HL-60 (cell line): ENCODE results near the gene GPR32.

Experiments used
- DNase-seq, 2 experiments: peaks; one replicate each; pipeline ENCODE4 v3.0.0-alpha.2; 2010 to 2020; ENCODE audit warnings: low read depth in 1 of 2, low spot score in 1 of 2
- H3K27ac ChIP-seq: fragments of 250-450 bp; sonication (Bioruptor Pico); replicated peaks from 2 replicates; pipeline ENCODE4 v1.5.1; 2020; ENCODE audit warnings: mild to moderate bottlenecking, moderate library complexity
- H3K27me3 ChIP-seq: fragments of 250-450 bp; sonication (Bioruptor Pico); 2 replicates; pipeline ENCODE4 v1.5.1; 2021; ENCODE audit warnings: mild to moderate bottlenecking, moderate library complexity; ENCODE audit not compliant: insufficient read depth, poor library complexity, severe bottlenecking
- H3K4me3 ChIP-seq: replicated peaks from 2 replicates; pipeline ENCODE4 v1.5.1; 2011; ENCODE audit warnings: mild to moderate bottlenecking, control low read depth, low read length; ENCODE audit not compliant: insufficient read depth
- CTCF ChIP-seq: IDR thresholded peaks from one replicate; pipeline ENCODE4 v1.5.1; 2011; ENCODE audit warnings: low read length, control low read depth, inconsistent platforms; ENCODE audit not compliant: insufficient read depth
- GABPA ChIP-seq: IDR thresholded peaks from 2 replicates; pipeline ENCODE4 v1.6.1; 2012; ENCODE audit warnings: low read depth
- POLR2AphosphoS5 ChIP-seq: IDR thresholded peaks from 2 replicates; pipeline ENCODE4 v1.6.1; 2012; ENCODE audit warnings: low read depth
- REST ChIP-seq: IDR thresholded peaks from 2 replicates; pipeline ENCODE4 v1.6.1; 2012; ENCODE audit warnings: low read depth; ENCODE audit not compliant: insufficient replicate concordance
- SPI1 ChIP-seq: IDR thresholded peaks from 2 replicates; pipeline ENCODE4 v1.6.1; 2012; ENCODE audit warnings: low read depth, mild to moderate bottlenecking, borderline replicate concordance

GPR32 gene

GRCh38 chr19:50777261-50777660 lies 7.0 kb downstream of the GPR32 start:
- Histone ChIP-seq H3K27me3 (peaks cover 32% of the 10 kb centered on the region), H3K4me3 (no peak overlapping the region), H3K27ac (no peak overlapping the region)
- TF ChIP-seq POLR2AphosphoS5 (no peak), REST (no peak), SPI1 (no peak), CTCF (no peak), GABPA (no peak)
- no peak for DNase-seq

- H3K4me3 ChIP-seq: no peak overlapping the region
- no peak for DNase-seq
- H3K27me3 ChIP-seq: peaks cover 32% of the 10 kb centered on the region
- TF ChIP-seq SPI1 (no peak), GABPA (no peak), CTCF (no peak), REST (no peak), POLR2AphosphoS5 (no peak)
- no peak overlapping the region for H3K27ac ChIP-seq
Measured at GRCh38 chr19:50777830-50778303, 7.6 kb downstream of the GPR32 start.

- H3K27me3 ChIP-seq: peaks cover 32% of the 10 kb centered on the region
- TF ChIP-seq SPI1 (no peak), CTCF (no peak)
- no peak overlapping the region for H3K27ac ChIP-seq
- DNase-seq: no peak
- H3K4me3 ChIP-seq: no peak overlapping the region
Measured at GRCh38 chr19:50778906-50779430, 8.7 kb downstream of the GPR32 start.
